ENCODE results near the gene DVL1.

Gene DVL1

GRCh38 chr1:1303736-1304135 lies 45.5 kb downstream of the DVL1 start:
- no peak overlapping the region for H2AFZ ChIP-seq (ENCODE audit: low read length, unreplicated experiment)

GRCh38 chr1:1302951-1303509 lies 46.2 kb downstream of the DVL1 start:
- no peak overlapping the region for H3K4me3 ChIP-seq (ENCODE audit: low read depth, low read length)
- no peaks in the 10 kb centered on the region for H3K36me3 ChIP-seq (ENCODE audit: insufficient read depth, low read length)
- H3K79me2 ChIP-seq (ENCODE audit: control insufficient read depth, insufficient read depth, low read length, unreplicated experiment): peaks cover 31% of the 10 kb centered on the region
- H3K27ac ChIP-seq (ENCODE audit: low read depth, low read length): no peak overlapping the region
- H2AFZ ChIP-seq (ENCODE audit: low read length, unreplicated experiment): no peak overlapping the region
- H3K4me1 ChIP-seq (ENCODE audit: control insufficient read depth, insufficient read depth, low read length, unreplicated experiment): peaks cover 28% of the 10 kb centered on the region
- H3K27me3 ChIP-seq (ENCODE audit: insufficient read depth, low read length): no peaks in the 10 kb centered on the region

More at GRCh38 chr1:1303736-1304135, 45.5 kb downstream of the DVL1 start:
- H3K79me2 ChIP-seq (ENCODE audit: control insufficient read depth, insufficient read depth, low read length, unreplicated experiment): peaks cover 31% of the 10 kb centered on the region
- no peak overlapping the region for H3K27ac ChIP-seq (ENCODE audit: low read depth, low read length)
- no peak overlapping the region for H3K4me3 ChIP-seq (ENCODE audit: low read depth, low read length)
- H3K4me1 ChIP-seq (ENCODE audit: control insufficient read depth, insufficient read depth, low read length, unreplicated experiment): peaks cover 28% of the 10 kb centered on the region
- no peaks in the 10 kb centered on the region for H3K36me3 ChIP-seq (ENCODE audit: insufficient read depth, low read length)
- H3K27me3 ChIP-seq (ENCODE audit: insufficient read depth, low read length): no peaks in the 10 kb centered on the region

DNA sequence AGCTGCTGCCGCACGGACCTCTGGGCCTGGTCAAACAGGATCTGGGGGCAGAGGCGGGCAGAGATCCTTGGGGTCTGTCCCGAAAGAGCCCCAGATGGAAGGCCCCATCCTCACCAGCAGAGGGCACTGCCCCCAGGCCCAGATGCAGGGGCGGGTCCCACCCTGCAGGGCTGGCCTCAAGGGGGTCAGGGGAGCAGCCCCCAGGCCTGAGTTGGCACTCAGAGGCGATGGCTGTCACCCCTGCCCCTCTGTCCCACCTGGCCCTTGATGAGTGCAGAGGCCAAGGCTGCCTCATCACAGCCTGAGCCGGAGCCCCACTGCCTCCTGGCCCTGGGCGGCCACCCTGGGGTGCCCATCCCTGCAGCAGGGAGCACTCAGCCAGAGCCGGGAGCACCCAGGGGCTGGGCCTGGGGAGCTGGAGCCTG lies 47.2 kb downstream of the DVL1 start:
- Histone ChIP-seq H3K36me3 (ENCODE audit: insufficient read depth, low read length) (no peaks in the 10 kb centered on the region), H3K4me3 (ENCODE audit: low read depth, low read length) (no peak overlapping the region), H3K79me2 (ENCODE audit: control insufficient read depth, insufficient read depth, low read length, unreplicated experiment) (peaks cover 29% of the 10 kb centered on the region), H3K4me1 (ENCODE audit: control insufficient read depth, insufficient read depth, low read length, unreplicated experiment) (peaks cover 27% of the 10 kb centered on the region), H3K27ac (ENCODE audit: low read depth, low read length) (no peak overlapping the region), H2AFZ (ENCODE audit: low read length, unreplicated experiment) (no peak overlapping the region), H3K27me3 (ENCODE audit: insufficient read depth, low read length) (no peaks in the 10 kb centered on the region)

DNA sequence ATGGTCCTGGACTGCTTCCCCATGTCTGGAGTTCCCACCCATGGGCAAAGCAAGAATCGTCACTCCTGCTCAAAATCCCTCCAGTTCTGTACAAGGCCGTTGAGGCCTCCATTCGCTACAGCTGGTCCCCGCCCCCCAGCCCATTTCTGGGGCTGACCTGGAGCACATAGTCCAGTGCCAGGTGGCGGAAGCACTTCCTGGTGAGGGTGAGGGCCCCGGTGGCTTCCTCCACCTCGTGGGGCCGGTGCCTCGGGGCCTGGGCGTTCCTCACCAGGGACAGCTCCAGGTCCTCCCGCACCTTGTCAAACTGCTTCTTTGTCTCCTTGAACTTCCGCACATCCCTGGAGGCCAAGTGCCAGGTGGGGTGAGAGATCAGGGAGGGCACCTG lies 48.9 kb downstream of the DVL1 start:
- no peaks in the 10 kb centered on the region for H3K36me3 ChIP-seq (ENCODE audit: insufficient read depth, low read length)
- no peak overlapping the region for H3K4me3 ChIP-seq (ENCODE audit: low read depth, low read length)
- H3K4me1 ChIP-seq (ENCODE audit: control insufficient read depth, insufficient read depth, low read length, unreplicated experiment): peaks cover 10% of the 10 kb centered on the region
- no peak overlapping the region for H2AFZ ChIP-seq (ENCODE audit: low read length, unreplicated experiment)
- no peak overlapping the region for H3K27ac ChIP-seq (ENCODE audit: low read depth, low read length)
- H3K79me2 ChIP-seq (ENCODE audit: control insufficient read depth, insufficient read depth, low read length, unreplicated experiment): peaks cover 15% of the 10 kb centered on the region
- H3K27me3 ChIP-seq (ENCODE audit: insufficient read depth, low read length): no peaks in the 10 kb centered on the region

- H3K4me3 ChIP-seq (ENCODE audit: low read depth, low read length): no peak overlapping the region
- H3K4me1 ChIP-seq (ENCODE audit: control insufficient read depth, insufficient read depth, low read length, unreplicated experiment): peaks cover 5% of the 10 kb centered on the region
- H3K79me2 ChIP-seq (ENCODE audit: control insufficient read depth, insufficient read depth, low read length, unreplicated experiment): peaks cover 15% of the 10 kb centered on the region
- no peak overlapping the region for H2AFZ ChIP-seq (ENCODE audit: low read length, unreplicated experiment)
- H3K27me3 ChIP-seq (ENCODE audit: insufficient read depth, low read length): no peaks in the 10 kb centered on the region
- no peak overlapping the region for H3K27ac ChIP-seq (ENCODE audit: low read depth, low read length)
- no peaks in the 10 kb centered on the region for H3K36me3 ChIP-seq (ENCODE audit: insufficient read depth, low read length)
These were observed 49.4 kb downstream of the DVL1 start for GRCh38 chr1:1299686-1300351.

DNA sequence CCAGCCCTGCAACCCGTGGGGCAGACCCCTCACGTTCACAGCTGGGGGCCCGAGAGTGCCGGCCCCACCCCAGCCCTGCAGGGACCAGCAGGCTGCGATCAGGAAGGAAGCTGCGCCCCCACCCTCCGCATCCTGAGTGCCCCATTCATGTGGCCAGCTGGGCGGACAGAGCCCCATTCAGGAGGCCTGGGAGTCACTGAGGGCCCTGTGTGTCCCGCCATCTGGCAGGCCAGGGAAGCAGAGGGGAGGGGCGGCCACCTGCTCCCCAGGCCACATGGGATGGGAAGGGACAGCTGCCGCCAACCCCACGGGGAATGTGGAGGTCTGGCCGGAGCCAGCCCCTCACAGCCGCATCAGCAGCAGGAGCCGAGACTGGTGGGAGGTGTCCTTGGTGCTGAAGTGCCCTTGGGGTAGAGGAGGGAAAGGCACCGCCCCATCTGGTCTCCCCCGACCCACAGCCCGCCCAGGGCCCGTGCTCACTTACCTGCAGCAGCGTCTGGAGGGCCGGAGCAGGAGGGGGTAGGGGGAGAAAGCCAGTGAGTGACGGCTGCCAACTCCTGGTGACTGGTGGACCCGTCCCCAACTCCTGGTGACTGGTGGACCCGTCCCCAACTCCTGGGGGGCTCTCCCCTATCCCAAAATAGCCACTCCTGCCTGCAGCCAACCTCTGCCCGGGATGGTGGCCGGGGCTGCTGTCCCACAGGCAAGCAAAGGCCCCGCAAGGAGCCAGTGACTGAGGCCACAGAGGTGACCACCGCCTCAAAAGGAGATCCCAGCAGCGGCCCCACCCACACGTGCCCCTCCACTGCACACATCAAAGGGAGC lies 50.1 kb downstream of the DVL1 start:
- no peaks in the 10 kb centered on the region for H3K27me3 ChIP-seq (ENCODE audit: insufficient read depth, low read length)
- H2AFZ ChIP-seq (ENCODE audit: low read length, unreplicated experiment): no peak overlapping the region
- peaks cover 11% of the 10 kb centered on the region for H3K79me2 ChIP-seq (ENCODE audit: control insufficient read depth, insufficient read depth, low read length, unreplicated experiment)
- H3K36me3 ChIP-seq (ENCODE audit: insufficient read depth, low read length): no peaks in the 10 kb centered on the region
- no peaks in the 10 kb centered on the region for H3K4me1 ChIP-seq (ENCODE audit: control insufficient read depth, insufficient read depth, low read length, unreplicated experiment)
- no peak overlapping the region for H3K4me3 ChIP-seq (ENCODE audit: low read depth, low read length)
- no peak overlapping the region for H3K27ac ChIP-seq (ENCODE audit: low read depth, low read length)

- Histone ChIP-seq H3K36me3 (ENCODE audit: insufficient read depth, low read length) (no peaks in the 10 kb centered on the region), H3K27me3 (ENCODE audit: insufficient read depth, low read length) (no peaks in the 10 kb centered on the region), H3K4me1 (ENCODE audit: control insufficient read depth, insufficient read depth, low read length, unreplicated experiment) (no peaks in the 10 kb centered on the region), H3K4me3 (ENCODE audit: low read depth, low read length) (no peak overlapping the region), H3K79me2 (ENCODE audit: control insufficient read depth, insufficient read depth, low read length, unreplicated experiment) (peaks cover under 1% of the 10 kb centered on the region), H3K27ac (ENCODE audit: low read depth, low read length) (no peak overlapping the region), H2AFZ (ENCODE audit: low read length, unreplicated experiment) (no peak overlapping the region)
These were observed 51.3 kb downstream of the DVL1 start for GRCh38 chr1:1297802-1298424.

DNA sequence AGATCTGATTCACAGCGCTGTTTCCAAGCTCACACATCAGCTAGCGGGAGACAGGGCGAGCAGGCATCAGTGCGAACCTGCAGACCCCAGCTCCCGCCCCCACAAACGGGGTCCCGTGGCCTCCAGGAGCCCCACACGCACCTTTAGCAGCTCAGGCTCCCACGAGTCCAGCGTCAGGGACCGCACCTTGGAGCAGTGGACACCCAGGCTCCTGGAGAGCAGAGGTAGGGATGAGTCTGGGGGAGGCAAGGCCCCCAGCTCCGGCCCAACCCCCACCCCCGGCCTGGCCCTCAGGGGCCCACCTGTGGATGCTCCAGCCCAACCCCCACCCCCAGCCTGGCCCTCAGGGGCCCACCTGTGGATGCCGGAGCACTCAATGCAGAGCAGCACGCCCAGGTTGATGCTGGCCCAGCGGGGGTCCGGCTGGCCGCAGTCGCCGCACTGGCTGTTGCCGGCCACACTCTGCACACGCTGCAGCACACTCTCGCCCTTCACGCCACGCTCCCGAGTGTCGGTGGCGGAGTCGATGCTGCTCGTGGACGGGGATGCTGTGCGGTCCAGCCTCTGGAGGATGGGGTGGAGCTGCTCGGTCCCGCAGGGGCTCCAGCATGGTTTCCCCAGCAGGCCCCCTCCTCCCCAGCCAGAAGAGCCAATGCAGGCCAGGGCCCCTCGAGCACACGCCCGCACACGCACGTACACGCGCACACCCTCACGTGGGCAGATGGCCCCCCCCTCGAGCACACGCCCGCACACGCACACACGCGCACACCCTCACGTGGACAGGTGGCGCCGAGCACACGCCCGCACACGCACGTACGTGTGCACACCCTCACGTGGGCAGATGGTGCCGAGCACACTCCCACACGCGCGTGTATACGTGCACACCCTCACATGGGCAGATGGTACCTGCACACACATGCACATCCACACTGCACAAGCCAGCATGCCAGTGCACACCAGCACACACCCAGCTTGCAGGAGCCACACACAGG lies 52.9 kb downstream of the DVL1 start:
- no peak overlapping the region for H3K27ac ChIP-seq (ENCODE audit: low read depth, low read length)
- H2AFZ ChIP-seq (ENCODE audit: low read length, unreplicated experiment): no peak overlapping the region
- no peaks in the 10 kb centered on the region for H3K27me3 ChIP-seq (ENCODE audit: insufficient read depth, low read length)
- no peaks in the 10 kb centered on the region for H3K79me2 ChIP-seq (ENCODE audit: control insufficient read depth, insufficient read depth, low read length, unreplicated experiment)
- peaks cover 3% of the 10 kb centered on the region for H3K4me1 ChIP-seq (ENCODE audit: control insufficient read depth, insufficient read depth, low read length, unreplicated experiment)
- H3K36me3 ChIP-seq (ENCODE audit: insufficient read depth, low read length): no peaks in the 10 kb centered on the region
- no peak overlapping the region for H3K4me3 ChIP-seq (ENCODE audit: low read depth, low read length)

DNA sequence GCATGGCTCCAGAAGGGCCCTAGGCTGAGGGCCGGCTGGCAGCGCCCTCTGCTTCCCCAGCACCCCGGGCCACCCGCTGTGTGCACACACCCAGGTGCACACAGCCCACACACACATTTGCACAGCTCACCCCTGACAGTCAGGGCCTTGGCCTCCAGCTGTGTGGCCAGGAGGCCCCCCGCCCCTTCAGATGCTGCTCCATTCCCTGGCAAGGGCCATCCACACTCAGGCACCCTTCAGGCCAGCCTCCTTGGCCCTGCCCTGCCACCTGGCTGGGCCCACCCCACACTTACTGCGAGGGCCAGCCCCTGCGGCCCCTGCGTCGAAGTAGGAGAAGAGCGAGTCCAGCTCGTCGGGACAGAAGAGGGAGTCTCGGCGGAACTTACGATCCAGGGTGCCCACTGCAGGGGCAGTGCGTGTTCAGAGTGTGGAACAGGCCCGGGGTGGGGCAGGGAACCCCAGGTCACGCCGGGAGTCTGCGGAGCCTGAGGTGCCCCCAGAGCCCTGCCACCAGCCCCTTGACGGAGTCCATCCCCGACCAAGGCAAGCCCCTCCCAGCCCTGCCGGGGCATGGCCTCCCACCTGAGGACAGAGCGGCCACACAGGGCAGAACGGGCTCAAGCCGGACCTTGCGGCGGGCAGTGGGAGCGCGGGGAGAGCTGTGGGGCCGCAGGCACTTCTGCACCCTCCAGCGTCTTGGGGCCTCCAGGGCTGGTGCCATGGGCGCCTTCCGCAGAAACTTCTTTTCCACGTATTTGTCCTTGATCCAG lies 53.9 kb downstream of the DVL1 start:
- peaks cover 10% of the 10 kb centered on the region for H3K4me1 ChIP-seq (ENCODE audit: control insufficient read depth, insufficient read depth, low read length, unreplicated experiment)
- no peak overlapping the region for H3K27ac ChIP-seq (ENCODE audit: low read depth, low read length)
- no peaks in the 10 kb centered on the region for H3K79me2 ChIP-seq (ENCODE audit: control insufficient read depth, insufficient read depth, low read length, unreplicated experiment)
- no peaks in the 10 kb centered on the region for H3K36me3 ChIP-seq (ENCODE audit: insufficient read depth, low read length)
- no peaks in the 10 kb centered on the region for H3K27me3 ChIP-seq (ENCODE audit: insufficient read depth, low read length)
- no peak overlapping the region for H2AFZ ChIP-seq (ENCODE audit: low read length, unreplicated experiment)
- H3K4me3 ChIP-seq (ENCODE audit: low read depth, low read length): no peak overlapping the region

Measured in ACC112 (cell line).